ENCODE results near the gene BUD23.

BUD23 gene

DNA sequence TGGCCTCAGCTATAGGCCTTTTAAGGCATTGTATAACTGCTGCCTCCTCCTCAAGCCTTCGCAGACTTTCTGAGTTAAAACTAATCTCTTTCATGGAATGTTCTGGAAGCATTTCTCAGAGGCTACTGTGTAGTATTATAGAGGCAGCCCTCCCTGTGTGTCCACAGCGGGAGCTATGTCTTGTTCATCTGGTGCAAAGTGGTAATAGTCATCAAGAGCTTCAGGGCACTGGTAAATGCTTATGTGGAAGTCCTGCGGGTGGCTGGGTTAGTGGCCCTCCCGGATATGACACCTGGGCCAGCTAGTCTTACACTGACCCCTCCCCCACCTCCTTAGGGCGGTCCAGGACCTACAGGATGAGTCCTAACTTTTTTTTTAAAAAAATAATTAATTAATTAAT is 57.4 kb downstream of the BUD23 start:
- DNase-seq (ENCODE audit: low read depth in 2 of 3, low spot score in 2 of 3): no peak

DNA sequence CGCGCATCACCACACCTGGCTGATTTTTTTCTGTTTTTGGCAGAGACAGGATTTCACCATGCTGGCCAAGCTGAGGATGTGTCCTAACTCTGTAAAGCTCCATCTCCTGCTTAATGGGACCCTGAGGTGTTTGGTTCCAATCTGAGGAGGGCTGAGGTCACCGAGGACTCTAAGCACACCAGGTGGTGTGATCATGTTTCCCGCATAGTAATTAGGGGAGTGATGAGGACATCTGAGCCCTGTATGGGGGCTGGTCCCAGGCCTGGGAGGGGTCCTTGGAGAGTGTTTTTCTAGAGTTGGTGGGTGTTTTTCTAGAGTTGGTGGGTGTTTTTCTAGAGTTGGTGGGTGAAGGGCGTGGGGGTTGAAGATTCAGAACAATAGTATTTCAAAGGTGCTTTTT is 58.2 kb downstream of the BUD23 start:
- DNase-seq (ENCODE audit: low read depth in 2 of 3, low spot score in 2 of 3): no peak

DNA sequence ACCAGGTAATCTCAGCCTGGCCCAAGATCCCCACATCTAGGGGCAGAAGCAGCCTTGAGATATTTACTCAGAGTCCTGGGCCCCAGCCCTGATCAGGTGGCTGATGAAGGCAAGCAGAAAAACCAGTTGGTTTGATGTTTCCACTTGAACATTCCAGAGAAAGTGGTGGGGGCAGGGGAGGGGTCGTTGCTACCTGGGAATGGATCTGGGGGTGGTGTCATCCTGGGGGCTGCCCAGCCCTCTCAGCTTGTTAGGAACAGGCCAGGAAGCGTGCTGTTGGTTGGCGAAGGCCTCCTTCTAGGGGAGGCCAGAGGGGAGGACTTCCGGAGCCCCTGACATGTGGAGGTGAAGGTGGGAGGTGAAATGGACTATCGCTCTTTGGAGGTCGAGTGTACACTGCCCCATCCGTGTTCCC is 58.9 kb downstream of the BUD23 start:
- no peak for DNase-seq (ENCODE audit: low read depth in 2 of 3, low spot score in 2 of 3)

DNA sequence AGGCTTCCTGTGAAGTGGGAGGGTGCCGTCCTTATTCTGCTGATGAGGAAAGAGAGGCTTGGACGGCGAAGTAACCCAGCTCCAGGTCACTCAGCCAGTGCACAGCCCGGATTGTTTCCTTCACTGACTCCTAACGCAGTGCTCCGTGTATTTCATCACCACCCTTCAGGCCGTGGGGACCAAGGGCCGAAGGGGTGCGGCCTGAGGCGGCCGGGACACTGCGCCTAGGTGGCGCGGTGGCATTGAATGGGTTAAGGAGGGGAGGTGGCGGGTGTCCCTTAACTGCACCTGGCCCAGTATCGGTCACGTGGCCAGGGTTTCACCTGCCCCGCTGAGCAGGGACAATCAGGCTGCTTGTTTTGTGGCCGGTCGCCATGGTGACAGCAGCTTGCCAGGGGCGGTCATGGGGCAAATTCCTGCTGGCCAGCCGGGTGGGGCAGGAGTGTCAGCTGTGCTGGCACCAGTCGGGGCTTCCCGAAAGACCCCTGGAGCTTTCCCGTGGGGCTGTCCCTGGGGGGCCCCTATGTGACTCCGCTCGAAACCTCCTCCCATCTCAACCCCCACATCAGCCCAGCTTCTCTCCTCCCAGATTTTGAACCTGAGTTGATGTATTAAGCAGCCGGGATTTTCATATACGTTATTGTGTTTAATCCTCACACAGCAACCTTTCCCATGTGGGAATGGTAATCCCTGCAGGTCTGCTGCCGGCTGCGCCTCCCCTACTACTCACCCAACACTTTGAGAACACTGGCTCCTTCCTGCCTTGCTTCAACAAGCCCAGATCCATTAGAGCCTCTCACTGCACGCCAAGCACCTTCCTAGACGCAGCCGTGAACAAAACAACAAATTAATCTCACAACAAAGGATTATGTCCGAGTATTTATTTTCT is 59.6 kb downstream of the BUD23 start:
- DNase-seq (ENCODE audit: low read depth in 2 of 3, low spot score in 2 of 3): no peak

DNA sequence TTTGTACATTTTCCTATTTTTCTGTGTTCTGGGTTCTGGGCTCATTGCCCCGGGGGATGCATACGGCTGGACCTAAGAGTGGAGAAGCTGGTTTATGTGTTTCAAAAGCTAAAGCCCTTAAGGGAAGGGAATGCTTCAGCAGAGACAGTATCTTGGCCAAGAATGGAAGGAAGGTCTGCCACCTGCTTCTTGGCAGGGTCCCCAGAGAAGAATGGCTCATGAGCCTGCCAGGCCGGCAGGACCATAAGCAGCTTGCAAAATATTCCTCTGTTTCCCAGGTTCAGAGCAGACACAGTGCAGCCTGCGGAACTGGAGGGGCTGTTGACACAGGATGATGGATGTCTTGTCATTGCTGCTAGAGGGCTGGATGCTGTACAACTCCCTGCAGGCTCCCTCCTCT is 63.0 kb downstream of the BUD23 start:
- DNase-seq (ENCODE audit: low read depth in 2 of 3, low spot score in 2 of 3): no peak
